GM12872 (cell line): ENCODE measurements around the gene ITPRIP.

ENCODE experiments used
- CTCF ChIP-seq: IDR thresholded peaks from 3 replicates; pipeline ENCODE4 v1.5.1; 2011; ENCODE audit warnings: low read depth, mild to moderate bottlenecking, low read length, moderate library complexity; ENCODE audit not compliant: insufficient read depth

Gene ITPRIP

GRCh38 chr10:104293011-104293410 lies 45.3 kb downstream of the ITPRIP start:
- no peak for TF ChIP-seq CTCF

- peak; percentile 100 for TF ChIP-seq CTCF
Measured at GRCh38 chr10:104291439-104291951, 46.8 kb downstream of the ITPRIP start.

- TF ChIP-seq CTCF = no peak
Measured at GRCh38 chr10:104288355-104288754, 49.9 kb downstream of the ITPRIP start.

DNA sequence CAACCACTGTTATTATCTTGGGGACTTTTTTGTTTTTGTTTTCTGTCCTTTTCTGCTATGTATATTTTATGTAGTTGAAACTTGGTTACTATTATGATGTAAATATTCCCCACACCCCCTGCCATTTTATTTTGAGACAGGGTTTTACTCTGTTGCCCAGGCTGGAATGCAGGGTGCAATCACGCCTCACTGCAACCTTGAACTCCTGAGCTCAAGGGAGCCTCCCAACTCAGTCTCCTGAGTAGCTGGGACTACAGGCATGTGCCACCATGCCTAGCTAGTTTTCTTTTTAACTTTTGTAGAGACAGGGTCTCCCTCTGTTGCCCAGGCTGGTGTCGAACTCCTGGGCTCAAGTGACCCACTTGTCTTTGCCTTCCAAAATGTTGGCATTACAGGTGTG lies 51.3 kb downstream of the ITPRIP start:
- no peak for TF ChIP-seq CTCF

DNA sequence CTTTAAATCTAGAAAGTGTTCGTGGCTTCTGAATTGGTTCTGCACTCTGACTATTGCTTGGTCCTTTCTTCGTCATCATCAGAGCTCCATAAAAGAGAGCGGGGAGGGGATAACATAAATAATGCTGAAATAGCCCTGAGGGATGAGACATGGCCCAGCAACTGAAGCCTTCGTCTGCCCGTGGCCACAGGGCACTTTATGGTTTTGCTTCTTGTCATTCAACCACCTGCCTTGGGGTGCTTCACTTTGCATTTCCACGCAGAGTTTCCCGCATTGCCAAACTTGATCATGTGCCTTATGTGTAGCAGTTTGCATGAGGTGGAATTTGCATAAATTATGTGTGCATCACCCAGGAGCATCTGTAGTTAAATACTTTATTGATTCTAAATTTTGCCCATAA lies 53.4 kb downstream of the ITPRIP start:
- TF ChIP-seq CTCF = no peak

- TF ChIP-seq CTCF = no peak
Measured at GRCh38 chr10:104281694-104282093, 56.6 kb downstream of the ITPRIP start.

DNA sequence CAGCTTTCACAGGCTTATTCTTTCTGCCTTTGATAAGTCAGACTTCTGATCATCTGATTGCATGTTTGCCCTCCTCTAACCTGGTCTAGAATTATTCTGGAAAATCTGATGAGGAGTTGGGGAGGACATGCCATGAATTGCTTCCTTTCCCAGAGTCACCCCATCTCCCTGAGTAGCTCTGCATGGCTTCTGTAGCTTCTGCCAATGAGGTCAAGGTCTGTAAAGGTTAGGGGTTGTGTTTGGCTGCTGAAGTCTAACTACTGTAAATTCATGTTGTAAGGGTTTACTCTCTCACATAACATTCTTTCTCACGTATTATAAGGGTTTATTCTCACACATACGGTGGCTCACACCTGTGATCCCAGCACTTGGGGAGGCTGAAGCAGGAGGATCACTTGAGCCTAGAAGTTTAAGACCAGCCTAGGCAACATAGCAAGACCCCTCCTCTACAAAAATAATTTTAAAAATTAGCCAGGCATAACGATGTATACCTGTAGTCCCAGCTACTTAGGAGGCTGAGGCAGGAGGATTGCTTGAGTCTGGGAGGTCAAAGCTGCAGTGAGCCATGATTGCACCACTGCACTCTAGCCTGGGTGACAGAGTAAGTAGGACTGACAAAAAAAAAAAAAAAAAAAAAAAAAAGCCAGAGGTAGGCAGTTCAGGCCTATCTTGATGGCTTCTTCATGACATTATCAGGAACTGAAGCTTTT lies 58.6 kb downstream of the ITPRIP start:
- no peak for TF ChIP-seq CTCF
